DOHH2 (cell line): ENCODE results near the gene SAMD14.

Experiments
- H3F3A ChIP-seq: fragments of 200-600 bp; sonication (generic), shearing (Covaris generic); 2 replicates; pipeline ENCODE4 v1.6.0; 2016; ENCODE audit warnings: antibody characterized with exemption, mild to moderate bottlenecking; ENCODE audit not compliant: control insufficient read depth, insufficient read depth
- H3K27ac ChIP-seq: fragments of 200-600 bp; sonication (generic); 2 replicates; pipeline ENCODE4 v1.5.1; 2014; ENCODE audit warnings: low read depth, mild to moderate bottlenecking, low read length, moderate library complexity
- H3K27me3 ChIP-seq: fragments of 200-600 bp; sonication (generic); 2 replicates; pipeline ENCODE4 v1.6.1; 2014; ENCODE audit warnings: mild to moderate bottlenecking, low read length, mixed read lengths; ENCODE audit not compliant: control insufficient read depth
- H3K36me3 ChIP-seq: fragments of 200-600 bp; sonication (generic); 2 replicates; pipeline ENCODE4 v1.6.1; 2014; ENCODE audit warnings: mild to moderate bottlenecking, low read length, moderate library complexity, mixed read lengths; ENCODE audit not compliant: control insufficient read depth
- H3K4me1 ChIP-seq: fragments of 200-600 bp; sonication (generic); 2 replicates; pipeline ENCODE4 v1.6.1; 2014; ENCODE audit warnings: mild to moderate bottlenecking, low read length, mixed read lengths; ENCODE audit not compliant: control insufficient read depth
- H3K4me2 ChIP-seq: fragments of 200-600 bp; sonication (generic); 2 replicates; pipeline ENCODE4 v1.6.0; 2014; ENCODE audit warnings: mild to moderate bottlenecking, low read length, moderate library complexity
- H3K4me3 ChIP-seq: fragments of 200-600 bp; sonication (generic); 2 replicates; pipeline ENCODE4 v1.5.1; 2014; ENCODE audit warnings: mild to moderate bottlenecking, low read length, mixed read lengths
- H3K79me2 ChIP-seq: fragments of 200-600 bp; sonication (generic); 2 replicates; pipeline ENCODE4 v1.6.1; 2014; ENCODE audit warnings: mild to moderate bottlenecking, low read length, mixed read lengths; ENCODE audit not compliant: control insufficient read depth
- H3K9me2 ChIP-seq: fragments of 200-600 bp; sonication (generic); replicated peaks from 2 replicates; pipeline ENCODE4 v1.6.1; 2014; ENCODE audit warnings: mild to moderate bottlenecking, low read length, mixed read lengths; ENCODE audit not compliant: control insufficient read depth
- H3K9me3 ChIP-seq: fragments of 200-600 bp; sonication (generic); 2 replicates; pipeline ENCODE4 v1.6.1; 2014; ENCODE audit warnings: antibody characterized with exemption, low read length, mixed read lengths; ENCODE audit not compliant: control insufficient read depth, insufficient read depth
- H4K20me1 ChIP-seq: fragments of 200-600 bp; sonication (generic); 2 replicates; pipeline ENCODE4 v1.6.0; 2014; ENCODE audit warnings: low read depth, mild to moderate bottlenecking, antibody characterized with exemption, low read length, moderate library complexity; ENCODE audit not compliant: control insufficient read depth, insufficient read depth
- CTCF ChIP-seq: fragments of 200-600 bp; sonication (generic); IDR thresholded peaks from one replicate; pipeline ENCODE4 v1.5.1; 2014; ENCODE audit warnings: antibody characterized with exemption, mild to moderate bottlenecking, low read depth, low read length; ENCODE audit not compliant: poor library complexity, severe bottlenecking
- EZH2phosphoT487 ChIP-seq: fragments of 200-600 bp; sonication (generic); IDR thresholded peaks from 2 replicates; pipeline ENCODE4 v1.6.1; 2017; ENCODE audit warnings: borderline replicate concordance, mild to moderate bottlenecking, antibody characterized with exemption, low read length, moderate library complexity, mixed read lengths

SAMD14 gene

GRCh38 chr17:50149091-50149416 is 19.1 kb upstream of the SAMD14 start:
- Histone ChIP-seq H3K36me3 (peaks cover 53% of the 10 kb centered on the region), H3K79me2 (peaks cover 71% of the 10 kb centered on the region), H3K4me3 (peak overlapping the region; percentile 90), H3K27me3 (no peaks in the 10 kb centered on the region), H3K27ac (peak overlapping the region; percentile 96), H3K4me2 (peak overlapping the region; percentile 86), H3K9me2 (no peaks in the 10 kb centered on the region), H3F3A (peaks cover 9% of the 10 kb centered on the region), H4K20me1 (0 out of 2 replicates have a peak, but pooled peaks cover 8% of the 10 kb centered on the region), H3K9me3 (no peaks in the 10 kb centered on the region), H3K4me1 (peaks cover 57% of the 10 kb centered on the region)
- TF ChIP-seq CTCF (no peak), EZH2phosphoT487 (no peak)

- Histone ChIP-seq H3K79me2 (peaks cover 77% of the 10 kb centered on the region), H3K27ac (peak overlapping the region; percentile 96), H3K27me3 (no peaks in the 10 kb centered on the region), H3K4me3 (peak overlapping the region; percentile 90), H3K9me3 (no peaks in the 10 kb centered on the region), H3K4me1 (peaks cover 61% of the 10 kb centered on the region), H3K9me2 (no peaks in the 10 kb centered on the region), H3K4me2 (peak overlapping the region; percentile 86), H3F3A (peaks cover 8% of the 10 kb centered on the region), H3K36me3 (peaks cover 59% of the 10 kb centered on the region), H4K20me1 (0 out of 2 replicates have a peak, but pooled peaks cover 8% of the 10 kb centered on the region)
- TF ChIP-seq CTCF (no peak), EZH2phosphoT487 (no peak)
These were observed 18.5 kb upstream of the SAMD14 start for GRCh38 chr17:50148226-50149090.

GRCh38 chr17:50147841-50148225 is 17.9 kb upstream of the SAMD14 start:
- peaks cover 66% of the 10 kb centered on the region for H3K4me1 ChIP-seq
- H3K4me3 ChIP-seq = peak overlapping the region; percentile 90
- peaks cover 6% of the 10 kb centered on the region; the same call in 1 of the 2 replicates for H3F3A ChIP-seq
- no peaks in the 10 kb centered on the region for H3K9me3 ChIP-seq
- H4K20me1 ChIP-seq = 0 out of 2 replicates have a peak, but pooled peaks cover 8% of the 10 kb centered on the region
- H3K27ac ChIP-seq = peak overlapping the region; percentile 96
- H3K9me2 ChIP-seq = no peaks in the 10 kb centered on the region
- TF ChIP-seq CTCF (no peak), EZH2phosphoT487 (no peak)
- peaks cover 83% of the 10 kb centered on the region for H3K79me2 ChIP-seq
- no peaks in the 10 kb centered on the region for H3K27me3 ChIP-seq
- peak overlapping the region; percentile 86 for H3K4me2 ChIP-seq
- peaks cover 65% of the 10 kb centered on the region for H3K36me3 ChIP-seq
